Smooth muscle cell (in vitro differentiated cells): ENCODE results near the gene CTNNA1. TPM values are rescaled to one million over a fixed set of nuclear protein-coding genes. Genes with fewer than 3 reads are reported as not detected.

Source experiments
- DNase-seq: peaks from one replicate; lab custom pipeline; 2025; ENCODE audit not compliant: unreplicated experiment; lab: John Stamatoyannopoulos, UW
- H2AFZ ChIP-seq: fragments of 200-600 bp; sonication (generic); 2 replicates; pipeline ENCODE4 v1.6.0; 2016; ENCODE audit warnings: antibody characterized with exemption, low read depth, mild to moderate bottlenecking
- H3F3A ChIP-seq: fragments of 200-600 bp; sonication (generic); 2 replicates; pipeline ENCODE4 v1.6.0; 2017; ENCODE audit warnings: antibody characterized with exemption, low read depth
- H3K27ac ChIP-seq: fragments of 200-600 bp; sonication (generic); 2 replicates; pipeline ENCODE4 v1.5.1; 2016; ENCODE audit warnings: low read depth, mild to moderate bottlenecking
- H3K27me3 ChIP-seq: fragments of 200-600 bp; sonication (generic); 2 replicates; pipeline ENCODE4 v1.6.1; 2016; ENCODE audit warnings: low read depth, mild to moderate bottlenecking
- H3K36me3 ChIP-seq: fragments of 200-600 bp; sonication (generic); 2 replicates; pipeline ENCODE4 v1.5.1; 2016; ENCODE audit warnings: low read depth
- H3K4me1 ChIP-seq: fragments of 200-600 bp; sonication (generic); 2 replicates; pipeline ENCODE4 v1.5.1; 2016; ENCODE audit warnings: low read depth
- H3K4me2 ChIP-seq: fragments of 200-600 bp; sonication (generic); 2 replicates; pipeline ENCODE4 v1.6.0; 2016; ENCODE audit warnings: mild to moderate bottlenecking
- H3K4me3 ChIP-seq: fragments of 200-600 bp; sonication (generic); 2 replicates; pipeline ENCODE4 v1.5.1; 2016; ENCODE audit warnings: mild to moderate bottlenecking
- H3K79me2 ChIP-seq: fragments of 200-600 bp; sonication (generic); 2 replicates; pipeline ENCODE4 v1.6.0; 2016; ENCODE audit warnings: low read depth, mild to moderate bottlenecking
- H3K9ac ChIP-seq: fragments of 200-600 bp; sonication (generic); 2 replicates; pipeline ENCODE4 v1.6.0; 2016; ENCODE audit warnings: low read depth
- H3K9me3 ChIP-seq: fragments of 200-600 bp; sonication (generic); replicated peaks from 2 replicates; pipeline ENCODE4 v1.5.1; 2016; ENCODE audit warnings: low read depth
- H4K20me1 ChIP-seq: fragments of 200-600 bp; sonication (generic); 2 replicates; pipeline ENCODE4 v1.6.0; 2016; ENCODE audit warnings: low read depth
- WGBS: methylation state at CpG from one replicate; pipeline ENCODE4 v1.1.7; 2016; ENCODE audit warnings: low lambda C conversion rate; 5-methylcytosine and 5-hydroxymethylcytosine counted together
- polyA plus RNA-seq: library from polyadenylated mRNA; unstranded; fragments of >200 nt; fragmentation: Nextera tagmentation; extraction: Ambion mirVana; gene quantifications from 2 replicates; pipeline ENCODE4 v1.2.1, GENCODE V29; 2016
- total RNA-seq: library from RNA; depleted of rRNA; stranded (reverse); fragments of >200 nt; gene quantifications from 2 replicates; pipeline ENCODE4 v1.2.3, GENCODE V29; 2014
- TF ChIP-seq, protein P1 (sequence below): fragments of 200-600 bp; sonication (generic); IDR thresholded peaks from 2 replicates; pipeline ENCODE4 v1.5.1; 2017; ENCODE audit warnings: borderline replicate concordance, mild to moderate bottlenecking, antibody characterized with exemption; ENCODE audit not compliant: insufficient read depth, poor library complexity, severe bottlenecking

Gene CTNNA1
- total and polyA plus RNA-seq, 2 experiments from 2014 or later, result 149 to 251 TPM

DNA sequence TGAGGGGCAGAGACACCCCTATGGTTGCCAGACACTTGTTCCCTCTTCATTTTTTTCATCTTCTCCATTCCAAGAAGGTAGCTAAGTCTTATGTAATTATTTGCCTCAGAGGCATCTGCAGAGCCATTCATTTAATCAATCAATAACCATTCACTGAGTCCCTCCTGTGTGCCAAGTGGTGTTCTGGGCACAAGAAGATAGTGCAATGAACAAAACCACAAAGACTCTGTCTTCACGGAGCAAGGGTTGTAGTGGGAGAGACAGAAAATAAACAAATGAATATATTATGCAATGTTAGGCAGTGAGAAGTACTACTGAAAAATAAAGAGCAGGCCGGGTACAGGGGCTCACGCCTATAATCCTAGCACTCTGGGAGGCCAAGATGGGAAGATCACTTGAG lies 41.4 kb upstream of the CTNNA1 start:
- H2AFZ ChIP-seq, result no peak overlapping the region
- H3K27me3 ChIP-seq, result no peaks in the 10 kb centered on the region
- no peaks in the 10 kb centered on the region for H3K79me2 ChIP-seq
- no peak overlapping the region for H3K4me2 ChIP-seq
- H4K20me1 ChIP-seq, result no peaks in the 10 kb centered on the region
- TF ChIP-seq, protein P1, sequence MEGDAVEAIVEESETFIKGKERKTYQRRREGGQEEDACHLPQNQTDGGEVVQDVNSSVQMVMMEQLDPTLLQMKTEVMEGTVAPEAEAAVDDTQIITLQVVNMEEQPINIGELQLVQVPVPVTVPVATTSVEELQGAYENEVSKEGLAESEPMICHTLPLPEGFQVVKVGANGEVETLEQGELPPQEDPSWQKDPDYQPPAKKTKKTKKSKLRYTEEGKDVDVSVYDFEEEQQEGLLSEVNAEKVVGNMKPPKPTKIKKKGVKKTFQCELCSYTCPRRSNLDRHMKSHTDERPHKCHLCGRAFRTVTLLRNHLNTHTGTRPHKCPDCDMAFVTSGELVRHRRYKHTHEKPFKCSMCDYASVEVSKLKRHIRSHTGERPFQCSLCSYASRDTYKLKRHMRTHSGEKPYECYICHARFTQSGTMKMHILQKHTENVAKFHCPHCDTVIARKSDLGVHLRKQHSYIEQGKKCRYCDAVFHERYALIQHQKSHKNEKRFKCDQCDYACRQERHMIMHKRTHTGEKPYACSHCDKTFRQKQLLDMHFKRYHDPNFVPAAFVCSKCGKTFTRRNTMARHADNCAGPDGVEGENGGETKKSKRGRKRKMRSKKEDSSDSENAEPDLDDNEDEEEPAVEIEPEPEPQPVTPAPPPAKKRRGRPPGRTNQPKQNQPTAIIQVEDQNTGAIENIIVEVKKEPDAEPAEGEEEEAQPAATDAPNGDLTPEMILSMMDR, result no peak
- 57% methylated on average over 3 of the region's 3 CpGs for WGBS
- H3K27ac ChIP-seq, result no peak overlapping the region
- H3K9me3 ChIP-seq, result no peaks in the 10 kb centered on the region
- no peak overlapping the region for H3K4me3 ChIP-seq
- H3K9ac ChIP-seq, result no peak overlapping the region
- peaks cover 4% of the 10 kb centered on the region for H3F3A ChIP-seq
- no peak for DNase-seq
- H3K36me3 ChIP-seq, result no peaks in the 10 kb centered on the region
- peaks cover 20% of the 10 kb centered on the region for H3K4me1 ChIP-seq

GRCh38 chr5:138712324-138712723 lies 40.9 kb upstream of the CTNNA1 start:
- TF ChIP-seq, protein P1, result no peak
- peaks cover 17% of the 10 kb centered on the region for H3K4me1 ChIP-seq
- H3K27me3 ChIP-seq, result no peaks in the 10 kb centered on the region
- H3K4me3 ChIP-seq, result no peak overlapping the region
- H3K36me3 ChIP-seq, result no peaks in the 10 kb centered on the region
- no peaks in the 10 kb centered on the region for H3K9me3 ChIP-seq
- peaks cover 3% of the 10 kb centered on the region for H3F3A ChIP-seq
- no peaks in the 10 kb centered on the region for H4K20me1 ChIP-seq
- no peak overlapping the region for H3K27ac ChIP-seq
- H2AFZ ChIP-seq, result no peak overlapping the region
- no peak overlapping the region for H3K9ac ChIP-seq
- DNase-seq, result no peak
- no peak overlapping the region for H3K4me2 ChIP-seq
- WGBS, result 97% methylated on average over 8 of the region's 8 CpGs
- H3K79me2 ChIP-seq, result no peaks in the 10 kb centered on the region

- TF ChIP-seq, protein P1, result no peak
- no peaks in the 10 kb centered on the region for H3K36me3 ChIP-seq
- peaks cover 16% of the 10 kb centered on the region for H3K4me1 ChIP-seq
- H3K4me2 ChIP-seq, result no peak overlapping the region
- no peaks in the 10 kb centered on the region for H3K79me2 ChIP-seq
- H3K4me3 ChIP-seq, result no peak overlapping the region
- H3K27ac ChIP-seq, result no peak overlapping the region
- no peaks in the 10 kb centered on the region for H4K20me1 ChIP-seq
- no peaks in the 10 kb centered on the region for H3K27me3 ChIP-seq
- WGBS, result 89% methylated on average over 5 of the region's 5 CpGs
- no peaks in the 10 kb centered on the region for H3F3A ChIP-seq
- H3K9ac ChIP-seq, result no peak overlapping the region
- H2AFZ ChIP-seq, result no peak overlapping the region
- H3K9me3 ChIP-seq, result no peaks in the 10 kb centered on the region
- no peak for DNase-seq
Measured at GRCh38 chr5:138712791-138713190, 40.4 kb upstream of the CTNNA1 start.

DNA sequence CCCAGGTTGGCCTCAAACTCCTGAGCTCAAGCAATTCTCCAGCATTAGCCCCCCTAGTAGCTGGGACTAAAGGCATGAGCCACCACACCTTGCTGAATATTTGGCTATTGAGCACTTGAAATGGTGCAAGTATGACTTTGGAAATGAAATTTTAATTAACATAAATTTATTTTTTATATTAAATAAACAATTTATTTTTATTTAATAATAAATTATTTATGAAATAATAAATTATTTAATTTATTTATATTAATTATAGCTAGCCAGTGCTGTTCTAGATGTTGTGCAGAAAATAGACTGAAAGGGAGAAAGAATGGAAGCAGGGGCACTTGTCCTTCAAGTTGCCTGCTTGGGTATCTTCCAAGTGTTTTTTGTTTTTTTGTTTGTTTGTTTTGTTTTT lies 40.0 kb upstream of the CTNNA1 start:
- Histone ChIP-seq H2AFZ (no peak overlapping the region), H3K4me2 (no peak overlapping the region), H3K9me3 (no peaks in the 10 kb centered on the region), H3K4me3 (no peak overlapping the region), H4K20me1 (no peaks in the 10 kb centered on the region), H3K79me2 (no peaks in the 10 kb centered on the region), H3K4me1 (peaks cover 16% of the 10 kb centered on the region), H3K36me3 (no peaks in the 10 kb centered on the region), H3F3A (no peaks in the 10 kb centered on the region), H3K27me3 (no peaks in the 10 kb centered on the region), H3K27ac (no peak overlapping the region), H3K9ac (no peak overlapping the region)
- TF ChIP-seq, protein P1, result no peak
- DNase-seq, result no peak
